ENCODE measurements around the gene CYLD. TPM values are rescaled to one million over a fixed set of nuclear protein-coding genes. Genes with fewer than 3 reads are reported as not detected.

Gene CYLD
- total RNA-seq, 2 experiments from 2014 or later = 94.3 to 97.9 TPM

- no peaks in the 10 kb centered on the region for H3K36me3 Mint-ChIP-seq
- no peak for DNase-seq
- H3K27me3 Mint-ChIP-seq = no peaks in the 10 kb centered on the region
- peaks cover 19% of the 10 kb centered on the region for H3K4me1 Mint-ChIP-seq
- H3K27ac Mint-ChIP-seq = no peak overlapping the region
- H3K4me3 Mint-ChIP-seq = no peak overlapping the region
- H3K9me3 Mint-ChIP-seq = no peaks in the 10 kb centered on the region
Observed at GRCh38 chr16:50808929-50809538, 67.1 kb downstream of the CYLD start.

DNA sequence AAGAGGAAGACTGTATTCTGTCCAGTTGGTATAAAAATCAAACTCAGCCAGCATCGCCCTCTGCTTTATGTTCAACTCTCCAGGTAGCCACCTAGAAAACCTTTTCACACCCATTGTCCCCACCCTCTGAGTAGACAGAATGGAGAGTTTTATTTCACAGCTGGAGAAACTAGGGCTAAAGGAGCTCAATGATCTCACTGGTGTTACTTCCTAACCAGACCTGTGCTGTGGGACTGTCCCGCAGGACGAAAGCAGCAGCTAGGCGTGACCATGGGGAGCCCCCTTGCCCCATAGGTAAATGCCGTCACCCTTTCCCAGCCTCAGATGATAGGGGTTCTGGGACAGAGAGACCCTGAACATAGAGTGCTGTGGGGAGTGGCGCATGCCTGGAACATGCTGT is 67.7 kb downstream of the CYLD start:
- H3K27ac Mint-ChIP-seq = no peak overlapping the region

GRCh38 chr16:50810241-50810965 is 68.5 kb downstream of the CYLD start:
- Mint-ChIP-seq H3K9me3 (no peaks in the 10 kb centered on the region), H3K36me3 (no peaks in the 10 kb centered on the region), H3K4me1 (peaks cover 16% of the 10 kb centered on the region), H3K27me3 (no peaks in the 10 kb centered on the region), H3K27ac (no peak overlapping the region), H3K4me3 (no peak overlapping the region)
- no peak for DNase-seq

More for the DNA sequence above, 67.7 kb downstream of the CYLD start:
- Mint-ChIP-seq H3K4me3 (no peak overlapping the region), H3K9me3 (no peaks in the 10 kb centered on the region), H3K27me3 (no peaks in the 10 kb centered on the region), H3K36me3 (no peaks in the 10 kb centered on the region), H3K4me1 (peaks cover 18% of the 10 kb centered on the region)
- DNase-seq = no peak

DNA sequence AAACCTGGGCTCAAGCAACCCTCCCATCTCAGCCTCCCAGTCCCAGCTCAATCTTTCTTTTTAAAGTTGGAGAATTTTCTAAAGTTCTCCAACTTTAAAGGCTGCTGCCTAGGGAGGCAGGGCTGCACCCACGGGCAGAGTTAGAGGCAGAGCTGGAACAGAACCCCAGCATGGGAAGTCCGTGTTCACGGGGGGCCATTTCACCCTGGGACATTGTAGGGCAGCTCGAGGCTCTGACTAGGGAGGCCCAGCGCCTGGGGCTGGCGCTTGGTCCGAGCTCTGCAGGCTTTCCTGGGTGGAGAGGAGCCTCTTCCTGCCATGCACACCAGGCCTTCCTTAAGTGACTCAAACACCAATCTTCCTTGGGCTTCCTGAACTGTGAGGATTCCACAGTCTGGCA is 70.2 kb downstream of the CYLD start:
- no peaks in the 10 kb centered on the region for H3K9me3 Mint-ChIP-seq
- no peaks in the 10 kb centered on the region for H3K27me3 Mint-ChIP-seq
- no peak for DNase-seq
- no peak overlapping the region for H3K4me3 Mint-ChIP-seq
- peaks cover 4% of the 10 kb centered on the region for H3K4me1 Mint-ChIP-seq
- no peak overlapping the region for H3K27ac Mint-ChIP-seq
- H3K36me3 Mint-ChIP-seq = no peaks in the 10 kb centered on the region

- H3K9me3 Mint-ChIP-seq = no peaks in the 10 kb centered on the region
- DNase-seq = no peak
- H3K27ac Mint-ChIP-seq = no peak overlapping the region
- H3K27me3 Mint-ChIP-seq = no peaks in the 10 kb centered on the region
- H3K36me3 Mint-ChIP-seq = no peaks in the 10 kb centered on the region
- no peak overlapping the region for H3K4me3 Mint-ChIP-seq
- peaks cover 4% of the 10 kb centered on the region for H3K4me1 Mint-ChIP-seq
Observed at GRCh38 chr16:50812876-50813466, 71.1 kb downstream of the CYLD start.

GRCh38 chr16:50814052-50814451 is 72.2 kb downstream of the CYLD start:
- H3K4me1 Mint-ChIP-seq = peaks cover 4% of the 10 kb centered on the region
- H3K9me3 Mint-ChIP-seq = no peaks in the 10 kb centered on the region
- DNase-seq = no peak
- no peak overlapping the region for H3K4me3 Mint-ChIP-seq
- H3K27me3 Mint-ChIP-seq = no peaks in the 10 kb centered on the region
- H3K36me3 Mint-ChIP-seq = no peaks in the 10 kb centered on the region
- H3K27ac Mint-ChIP-seq = no peak overlapping the region

GRCh38 chr16:50814541-50814940 is 72.7 kb downstream of the CYLD start:
- no peak overlapping the region for H3K27ac Mint-ChIP-seq
- no peak overlapping the region for H3K4me3 Mint-ChIP-seq
- H3K9me3 Mint-ChIP-seq = no peaks in the 10 kb centered on the region
- no peaks in the 10 kb centered on the region for H3K36me3 Mint-ChIP-seq
- no peaks in the 10 kb centered on the region for H3K27me3 Mint-ChIP-seq
- H3K4me1 Mint-ChIP-seq = peaks cover 3% of the 10 kb centered on the region
- no peak for DNase-seq

DNA sequence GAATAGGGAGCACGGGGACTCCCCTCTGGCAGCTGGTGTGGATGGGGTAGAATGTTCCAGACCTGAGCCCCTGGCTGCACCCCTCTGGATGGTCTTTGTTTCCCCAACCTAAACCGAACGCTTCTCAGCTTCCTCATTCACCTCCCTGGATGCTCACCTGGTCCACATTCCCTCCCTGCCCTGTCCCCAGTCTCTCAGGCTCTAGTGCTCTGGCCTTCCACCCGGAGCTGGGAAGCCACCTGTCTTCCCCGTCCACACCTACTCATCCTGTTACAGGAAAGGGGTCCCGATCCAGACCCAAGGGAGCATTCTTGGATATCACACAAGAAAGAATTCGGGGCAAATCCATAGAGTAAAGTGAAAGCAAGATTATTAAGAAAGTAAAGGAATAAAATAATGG is 73.5 kb downstream of the CYLD start:
- H3K9me3 Mint-ChIP-seq = no peaks in the 10 kb centered on the region
- DNase-seq = no peak
- H3K4me1 Mint-ChIP-seq = no peaks in the 10 kb centered on the region
- no peaks in the 10 kb centered on the region for H3K27me3 Mint-ChIP-seq
- H3K27ac Mint-ChIP-seq = no peak overlapping the region
- H3K36me3 Mint-ChIP-seq = no peaks in the 10 kb centered on the region
- H3K4me3 Mint-ChIP-seq = no peak overlapping the region

- H3K27ac Mint-ChIP-seq = no peak overlapping the region
- H3K9me3 Mint-ChIP-seq = no peaks in the 10 kb centered on the region
- H3K36me3 Mint-ChIP-seq = no peaks in the 10 kb centered on the region
- no peak for DNase-seq
- no peaks in the 10 kb centered on the region for H3K4me1 Mint-ChIP-seq
- H3K27me3 Mint-ChIP-seq = no peaks in the 10 kb centered on the region
- H3K4me3 Mint-ChIP-seq = no peak overlapping the region
Observed at GRCh38 chr16:50816901-50817555, 75.1 kb downstream of the CYLD start.

DNA sequence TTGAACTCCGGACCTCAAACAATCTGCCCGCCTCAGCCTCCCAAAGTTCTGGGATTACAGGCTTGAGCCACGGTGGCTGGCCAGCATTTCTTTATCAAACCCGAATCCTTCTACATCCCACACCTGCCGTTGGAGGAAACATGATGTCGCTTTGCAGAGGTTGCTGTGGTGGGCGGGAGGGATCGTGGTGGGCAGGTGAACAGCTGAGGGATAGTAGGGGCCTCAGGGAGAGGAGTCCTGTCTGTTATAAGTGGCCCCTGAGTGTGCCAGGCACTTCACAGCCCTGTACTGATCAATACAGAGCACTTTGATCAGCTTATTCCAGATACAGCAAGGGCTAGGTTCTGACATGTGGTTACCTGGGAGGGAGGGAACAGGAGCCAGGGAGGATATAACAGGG is 76.5 kb downstream of the CYLD start:
- Mint-ChIP-seq H3K4me1 (no peaks in the 10 kb centered on the region), H3K27me3 (no peaks in the 10 kb centered on the region), H3K9me3 (no peaks in the 10 kb centered on the region), H3K36me3 (no peaks in the 10 kb centered on the region), H3K4me3 (no peak overlapping the region), H3K27ac (no peak overlapping the region)
- DNase-seq = no peak

DNA sequence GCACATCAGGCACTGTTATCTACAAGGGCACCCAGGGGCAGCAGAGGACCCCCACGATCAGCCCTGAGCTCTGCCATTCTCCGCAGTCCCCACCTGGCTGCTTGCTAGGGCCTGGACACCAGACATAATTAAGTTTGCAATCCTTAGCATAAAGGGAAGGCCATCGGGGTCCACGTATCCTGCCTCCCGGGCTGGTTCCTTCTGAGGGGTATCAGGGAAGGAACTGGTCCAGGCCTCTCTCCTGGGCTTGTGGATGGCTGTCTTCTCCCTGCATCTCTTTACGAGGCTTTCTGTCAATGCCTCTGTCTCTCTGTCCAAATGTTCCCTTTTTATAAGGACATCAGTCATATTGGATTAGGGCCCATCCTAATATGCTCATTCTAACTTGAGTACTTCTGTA is 77.8 kb downstream of the CYLD start:
- no peak overlapping the region for H3K4me3 Mint-ChIP-seq
- H3K27me3 Mint-ChIP-seq = no peaks in the 10 kb centered on the region
- H3K36me3 Mint-ChIP-seq = no peaks in the 10 kb centered on the region
- no peaks in the 10 kb centered on the region for H3K4me1 Mint-ChIP-seq
- no peaks in the 10 kb centered on the region for H3K9me3 Mint-ChIP-seq
- H3K27ac Mint-ChIP-seq = no peak overlapping the region
- DNase-seq = no peak

- no peak for DNase-seq
- H3K36me3 Mint-ChIP-seq = no peaks in the 10 kb centered on the region
- H3K27me3 Mint-ChIP-seq = peaks cover 2% of the 10 kb centered on the region
- H3K9me3 Mint-ChIP-seq = no peaks in the 10 kb centered on the region
- no peaks in the 10 kb centered on the region for H3K4me1 Mint-ChIP-seq
- no peak overlapping the region for H3K4me3 Mint-ChIP-seq
- H3K27ac Mint-ChIP-seq = no peak overlapping the region
Observed at GRCh38 chr16:50820225-50820624, 78.3 kb downstream of the CYLD start.

GRCh38 chr16:50821586-50821985 is 79.7 kb downstream of the CYLD start:
- Mint-ChIP-seq H3K27me3 (peaks cover 11% of the 10 kb centered on the region), H3K36me3 (no peaks in the 10 kb centered on the region), H3K4me1 (no peaks in the 10 kb centered on the region), H3K9me3 (no peaks in the 10 kb centered on the region), H3K27ac (no peak overlapping the region), H3K4me3 (no peak overlapping the region)
- no peak for DNase-seq

DNA sequence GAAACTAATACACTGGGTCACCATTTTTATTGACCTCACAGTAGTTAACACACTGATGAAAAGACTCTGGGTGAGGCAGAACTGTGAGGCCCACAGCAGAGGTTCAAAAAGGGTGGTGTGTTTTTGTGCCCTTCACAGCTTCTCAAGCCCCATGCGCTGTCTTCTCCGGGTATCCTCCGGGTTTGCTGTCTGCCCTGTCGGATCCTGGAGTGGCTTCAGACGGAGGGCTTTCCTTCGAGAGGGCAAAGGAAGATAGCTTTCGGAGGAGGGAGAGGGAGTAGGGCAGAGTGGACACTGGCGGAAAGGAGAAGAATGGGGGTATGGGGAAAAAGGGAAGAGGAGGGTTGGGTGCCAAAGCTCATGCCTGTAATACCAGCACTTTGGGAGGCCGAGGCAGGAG is 80.8 kb downstream of the CYLD start:
- Mint-ChIP-seq H3K27me3 (peaks cover 13% of the 10 kb centered on the region), H3K27ac (no peak overlapping the region), H3K4me3 (no peak overlapping the region), H3K36me3 (no peaks in the 10 kb centered on the region), H3K9me3 (no peaks in the 10 kb centered on the region), H3K4me1 (no peaks in the 10 kb centered on the region)
- no peak for DNase-seq

DNA sequence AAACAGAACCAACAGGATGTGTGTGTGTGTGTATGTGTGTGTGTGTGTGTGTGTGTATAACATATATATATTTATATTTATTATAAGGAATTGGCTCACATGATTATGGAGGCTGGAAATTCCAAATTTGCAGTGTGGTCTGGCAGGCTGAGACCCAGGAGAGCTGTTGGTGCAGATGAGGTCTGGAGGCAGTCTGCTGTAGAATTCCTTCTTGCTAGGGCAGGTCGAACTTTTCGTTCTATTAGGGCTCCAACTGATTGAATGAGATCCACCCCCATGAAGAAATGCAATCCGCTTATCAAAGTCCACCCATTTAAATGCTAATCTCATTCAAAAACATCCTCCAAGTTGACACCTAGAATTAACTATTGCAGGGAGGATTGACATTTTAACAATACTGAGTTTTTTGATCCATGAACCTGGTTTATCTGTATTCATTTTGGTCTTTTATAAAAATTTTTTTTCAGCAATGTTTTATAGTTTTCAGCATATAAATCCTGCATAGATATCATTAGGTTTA is 85.0 kb downstream of the CYLD start:
- DNase-seq = no peak
- Mint-ChIP-seq H3K9me3 (no peaks in the 10 kb centered on the region), H3K4me1 (no peaks in the 10 kb centered on the region), H3K36me3 (no peaks in the 10 kb centered on the region), H3K27ac (no peak overlapping the region), H3K27me3 (peaks cover 31% of the 10 kb centered on the region), H3K4me3 (no peak overlapping the region)
